ENCODE measurements around the gene AOAH.

AOAH gene

GRCh38 chr7:36546331-36546730, 178.0 kb downstream of the AOAH start:
- H3K9me3 Mint-ChIP-seq, result no peaks in the 10 kb centered on the region
- no peak overlapping the region for H3K4me3 Mint-ChIP-seq
- no peaks in the 10 kb centered on the region for H3K4me1 Mint-ChIP-seq
- H3K27ac Mint-ChIP-seq, result no peak overlapping the region
- H3K27me3 Mint-ChIP-seq (ENCODE audit: low read depth), result peaks cover 3% of the 10 kb centered on the region
- no peaks in the 10 kb centered on the region for H3K36me3 Mint-ChIP-seq (ENCODE audit: low read depth)
- no peak for TF ChIP-seq CTCF (IDR thresholded peaks at IDR 0.05; ENCODE audit: unreplicated experiment in 3 of 3)

- H3K36me3 Mint-ChIP-seq (ENCODE audit: low read depth), result no peaks in the 10 kb centered on the region
- no peak overlapping the region for H3K4me3 Mint-ChIP-seq
- H3K27me3 Mint-ChIP-seq (ENCODE audit: low read depth), result peaks cover 3% of the 10 kb centered on the region
- TF ChIP-seq CTCF (IDR thresholded peaks at IDR 0.05; ENCODE audit: unreplicated experiment in 3 of 3), result no peak
- no peak overlapping the region for H3K27ac Mint-ChIP-seq
- no peaks in the 10 kb centered on the region for H3K4me1 Mint-ChIP-seq
- H3K9me3 Mint-ChIP-seq, result no peaks in the 10 kb centered on the region
These were observed 179.0 kb downstream of the AOAH start for GRCh38 chr7:36545291-36545690.

- H3K4me1 Mint-ChIP-seq, result no peaks in the 10 kb centered on the region
- no peak overlapping the region for H3K27ac Mint-ChIP-seq
- H3K27me3 Mint-ChIP-seq (ENCODE audit: low read depth), result no peaks in the 10 kb centered on the region
- H3K4me3 Mint-ChIP-seq, result no peak overlapping the region
- no peaks in the 10 kb centered on the region for H3K36me3 Mint-ChIP-seq (ENCODE audit: low read depth)
- TF ChIP-seq CTCF (IDR thresholded peaks at IDR 0.05; ENCODE audit: unreplicated experiment in 3 of 3), result no peak
- H3K9me3 Mint-ChIP-seq, result no peaks in the 10 kb centered on the region
These were observed 186.2 kb downstream of the AOAH start for GRCh38 chr7:36538126-36538525.

GRCh38 chr7:36535866-36536664, 188.2 kb downstream of the AOAH start:
- no peak for TF ChIP-seq CTCF (IDR thresholded peaks at IDR 0.05; ENCODE audit: unreplicated experiment in 3 of 3)

GRCh38 chr7:36533717-36534116, 190.6 kb downstream of the AOAH start:
- Mint-ChIP-seq H3K4me3 (no peak overlapping the region), H3K27ac (no peak overlapping the region), H3K36me3 (ENCODE audit: low read depth) (no peaks in the 10 kb centered on the region), H3K9me3 (no peaks in the 10 kb centered on the region), H3K4me1 (no peaks in the 10 kb centered on the region), H3K27me3 (ENCODE audit: low read depth) (no peaks in the 10 kb centered on the region)
- no peak for TF ChIP-seq CTCF (IDR thresholded peaks at IDR 0.05; ENCODE audit: unreplicated experiment in 3 of 3)

More at GRCh38 chr7:36535866-36536664, 188.2 kb downstream of the AOAH start:
- Mint-ChIP-seq H3K27ac (no peak overlapping the region), H3K4me3 (no peak overlapping the region), H3K4me1 (no peaks in the 10 kb centered on the region), H3K27me3 (ENCODE audit: low read depth) (no peaks in the 10 kb centered on the region), H3K9me3 (no peaks in the 10 kb centered on the region), H3K36me3 (ENCODE audit: low read depth) (no peaks in the 10 kb centered on the region)

GRCh38 chr7:36532981-36533499, 191.3 kb downstream of the AOAH start:
- Mint-ChIP-seq H3K4me3 (no peak overlapping the region), H3K27ac (no peak overlapping the region), H3K4me1 (no peaks in the 10 kb centered on the region), H3K9me3 (no peaks in the 10 kb centered on the region), H3K27me3 (ENCODE audit: low read depth) (no peaks in the 10 kb centered on the region), H3K36me3 (ENCODE audit: low read depth) (no peaks in the 10 kb centered on the region)
- TF ChIP-seq CTCF (IDR thresholded peaks at IDR 0.05; ENCODE audit: unreplicated experiment in 3 of 3), result no peak

Data from nephron (organoid).